BE2C (cell line): ENCODE measurements around the gene HERC6.

Experiments used
- DNase-seq: peaks from one replicate; pipeline ENCODE4 v3.0.0-alpha.2; 2020
- H3K27me3 ChIP-seq: fragments of 250-450 bp; sonication (Bioruptor Pico); 2 replicates; pipeline ENCODE4 v1.5.1; 2020; ENCODE audit warnings: mild to moderate bottlenecking
- H3K36me3 ChIP-seq: fragments of 250-450 bp; sonication (Bioruptor Pico); 2 replicates; pipeline ENCODE4 v1.5.1; 2020; ENCODE audit warnings: mild to moderate bottlenecking
- H3K4me1 ChIP-seq: fragments of 250-450 bp; sonication (Bioruptor Pico); 2 replicates; pipeline ENCODE4 v1.5.1; 2020
- H3K4me3 ChIP-seq: 2 replicates; pipeline ENCODE4 v1.5.1; 2011; ENCODE audit warnings: low read depth, low read length
- H3K9me3 ChIP-seq: fragments of 250-450 bp; sonication (Bioruptor Pico); 2 replicates; pipeline ENCODE4 v1.5.1; 2020
- CTCF ChIP-seq: IDR thresholded peaks from 2 replicates; pipeline ENCODE4 v1.5.1; 2012; ENCODE audit warnings: mild to moderate bottlenecking, low read depth, low read length

The HERC6 gene

GRCh38 chr4:88439161-88439760 is 60.6 kb downstream of the HERC6 start:
- no peak for TF ChIP-seq CTCF
- no peaks in the 10 kb centered on the region for H3K9me3 ChIP-seq
- no peak for DNase-seq

GRCh38 chr4:88440146-88440545 is 61.5 kb downstream of the HERC6 start:
- TF ChIP-seq CTCF, result no peak
- no peaks in the 10 kb centered on the region for H3K36me3 ChIP-seq
- DNase-seq, result no peak
- no peaks in the 10 kb centered on the region for H3K4me1 ChIP-seq
- H3K9me3 ChIP-seq, result no peaks in the 10 kb centered on the region
- no peaks in the 10 kb centered on the region for H3K27me3 ChIP-seq
- no peak overlapping the region for H3K4me3 ChIP-seq

More at GRCh38 chr4:88439161-88439760, 60.6 kb downstream of the HERC6 start:
- Histone ChIP-seq H3K36me3 (no peaks in the 10 kb centered on the region), H3K27me3 (no peaks in the 10 kb centered on the region), H3K4me3 (no peak overlapping the region), H3K4me1 (no peaks in the 10 kb centered on the region)

- no peak for DNase-seq
- no peak overlapping the region for H3K4me3 ChIP-seq
- no peaks in the 10 kb centered on the region for H3K9me3 ChIP-seq
- H3K27me3 ChIP-seq, result no peaks in the 10 kb centered on the region
- TF ChIP-seq CTCF, result no peak
- no peaks in the 10 kb centered on the region for H3K36me3 ChIP-seq
- no peaks in the 10 kb centered on the region for H3K4me1 ChIP-seq
Measured at GRCh38 chr4:88441696-88442095, 63.0 kb downstream of the HERC6 start.

GRCh38 chr4:88442689-88443191 is 64.1 kb downstream of the HERC6 start:
- H3K9me3 ChIP-seq, result no peaks in the 10 kb centered on the region
- H3K4me1 ChIP-seq, result no peaks in the 10 kb centered on the region
- H3K27me3 ChIP-seq, result no peaks in the 10 kb centered on the region
- H3K36me3 ChIP-seq, result no peaks in the 10 kb centered on the region
- no peak overlapping the region for H3K4me3 ChIP-seq
- DNase-seq, result peak; percentile 56
- TF ChIP-seq CTCF, result no peak

GRCh38 chr4:88443486-88443885 is 64.8 kb downstream of the HERC6 start:
- H3K36me3 ChIP-seq, result no peaks in the 10 kb centered on the region
- H3K9me3 ChIP-seq, result no peaks in the 10 kb centered on the region
- TF ChIP-seq CTCF, result no peak
- H3K4me3 ChIP-seq, result no peak overlapping the region
- no peaks in the 10 kb centered on the region for H3K27me3 ChIP-seq
- no peaks in the 10 kb centered on the region for H3K4me1 ChIP-seq
- no peak for DNase-seq

GRCh38 chr4:88445252-88445651 is 66.6 kb downstream of the HERC6 start:
- Histone ChIP-seq H3K36me3 (no peaks in the 10 kb centered on the region), H3K4me1 (no peaks in the 10 kb centered on the region), H3K4me3 (no peak overlapping the region), H3K27me3 (no peaks in the 10 kb centered on the region), H3K9me3 (no peaks in the 10 kb centered on the region)
- no peak for TF ChIP-seq CTCF
- no peak for DNase-seq
